ENCODE results near the gene LAMA1. TPM values are rescaled to one million over a fixed set of nuclear protein-coding genes. Genes with fewer than 3 reads are reported as not detected.

LAMA1 gene
- total RNA-seq, 2 experiments from 2014 or later, result not detected

DNA sequence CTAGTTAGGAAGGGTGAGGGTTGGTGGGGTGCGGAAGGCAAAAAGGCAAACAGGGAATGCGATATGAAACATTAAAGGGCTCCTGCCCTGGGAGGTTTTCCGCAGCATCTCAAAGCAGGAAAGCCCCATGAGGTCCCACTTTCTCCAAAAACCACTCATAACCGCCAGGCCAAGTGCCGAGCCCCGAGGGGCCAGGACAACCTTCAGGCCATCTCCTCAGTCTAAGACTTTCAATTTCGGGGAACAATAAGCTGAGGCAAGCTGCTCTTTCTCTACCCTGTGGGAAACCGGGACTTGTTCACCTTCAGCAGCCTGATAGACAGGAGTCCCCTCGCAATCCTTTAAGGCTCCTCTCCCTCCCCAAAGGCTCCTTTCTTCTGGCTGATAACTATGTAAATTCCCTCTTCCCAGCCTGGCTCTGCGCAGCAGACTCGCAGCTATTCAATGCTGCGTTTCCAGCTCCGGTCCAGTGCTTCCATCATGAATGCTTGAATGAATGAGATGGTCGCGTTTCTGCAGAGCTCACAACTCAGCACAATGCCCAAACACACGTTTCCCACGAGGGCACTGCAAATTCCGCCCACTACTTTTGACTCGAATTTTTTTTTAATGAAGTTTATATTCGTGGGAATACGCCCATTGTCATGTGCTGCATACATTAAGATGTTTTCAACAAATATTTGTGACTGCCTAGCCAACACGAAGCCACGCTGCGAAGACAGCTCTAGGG is 1.4 kb downstream of the LAMA1 start:
- ChIA-PET CTCF (no interaction called here), POLR2A (no interaction called here)

DNA sequence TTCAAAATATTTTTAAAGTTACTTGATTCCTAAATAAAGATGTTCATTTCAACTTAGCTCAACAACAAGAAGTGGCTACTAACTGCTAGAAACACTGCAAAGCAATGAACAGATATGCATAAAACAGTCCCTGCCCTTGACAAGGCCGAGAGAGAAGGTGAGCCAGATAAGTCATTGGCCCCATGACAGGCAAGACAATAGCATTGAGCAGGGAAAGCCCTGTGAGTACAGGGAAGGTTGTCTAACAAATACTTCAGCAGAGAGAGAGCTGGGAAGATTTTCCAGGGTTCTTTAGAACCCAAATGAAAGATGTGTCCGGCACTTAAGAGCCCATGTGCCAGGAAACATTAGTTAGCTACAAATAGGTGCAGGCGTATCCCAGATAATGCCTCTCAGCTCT is 4.7 kb downstream of the LAMA1 start:
- POLR2A ChIA-PET, result no interaction called here

DNA sequence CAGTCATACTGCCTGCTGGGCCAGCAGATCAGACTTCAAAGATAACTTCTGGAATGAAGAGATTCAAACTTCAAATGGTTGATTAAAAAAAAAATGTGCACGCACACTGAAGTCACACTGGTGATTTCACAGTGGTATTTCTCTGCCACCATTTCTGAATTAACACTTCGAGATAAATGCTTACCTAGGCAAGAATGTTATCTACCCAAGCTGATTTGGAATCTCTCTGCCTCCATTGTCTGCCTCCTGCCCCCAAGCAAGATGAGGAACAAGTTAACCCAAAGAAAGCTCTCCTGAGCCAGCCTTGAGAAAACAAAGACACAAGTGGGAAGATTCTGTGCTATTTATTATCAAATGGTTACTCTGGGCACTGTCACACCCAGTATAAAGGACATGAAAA is 6.5 kb downstream of the LAMA1 start:
- ChIA-PET CTCF (no interaction called here), POLR2A (no interaction called here)

More for the DNA sequence above, 4.7 kb downstream of the LAMA1 start:
- CTCF ChIA-PET, result interaction anchor here (0.7 kb wide), 1 partner anchor 25 kb away, joined by 3 read pairs; no protein-coding TSS in a partner anchor

- ChIA-PET POLR2A (no interaction called here), CTCF (no interaction called here)
These were observed 11.7 kb downstream of the LAMA1 start for GRCh38 chr18:7105943-7106342.

GRCh38 chr18:7105268-7105667 is 12.3 kb downstream of the LAMA1 start:
- POLR2A ChIA-PET, result no interaction called here

DNA sequence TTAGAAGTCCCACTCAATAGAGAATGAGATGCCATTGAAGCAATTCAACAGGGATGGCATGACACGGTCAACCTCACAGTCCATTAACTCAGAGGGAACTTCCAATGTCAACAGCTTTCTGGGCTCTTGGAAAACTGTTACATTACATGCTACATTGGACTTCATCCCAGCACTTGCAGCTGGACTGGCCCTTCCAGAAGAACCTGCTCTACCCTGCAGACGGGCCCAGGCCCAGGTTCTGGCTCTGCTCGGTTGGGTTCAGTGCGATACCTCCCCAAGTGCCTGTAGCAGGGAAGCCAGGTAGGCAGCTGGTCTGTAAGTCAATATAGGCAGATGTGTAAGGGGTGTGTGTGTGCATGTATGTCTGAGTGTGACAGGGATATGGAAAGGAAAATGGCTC is 12.9 kb downstream of the LAMA1 start:
- POLR2A ChIA-PET, result no interaction called here

More at GRCh38 chr18:7105268-7105667, 12.3 kb downstream of the LAMA1 start:
- CTCF ChIA-PET, result no interaction called here

DNA sequence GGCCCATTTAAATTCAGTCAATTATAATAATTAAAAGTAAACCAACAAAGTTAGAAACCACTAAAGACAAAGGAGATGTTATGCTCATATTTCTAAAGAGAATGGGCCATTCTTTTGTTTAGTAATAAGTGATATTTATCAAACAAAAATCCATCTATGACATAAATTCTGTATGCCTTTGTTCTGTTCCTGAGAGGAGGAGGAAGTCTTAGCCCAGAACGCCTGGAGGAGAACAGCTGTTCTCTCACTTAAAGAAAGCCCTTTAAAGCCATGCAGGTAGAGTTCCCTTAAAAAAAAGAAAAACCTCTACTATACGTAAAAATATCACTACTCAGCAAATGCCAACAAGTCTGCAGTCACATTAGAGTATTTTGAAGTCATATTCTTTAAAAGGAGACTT is 15.5 kb downstream of the LAMA1 start:
- ChIA-PET POLR2A (no interaction called here), CTCF (no interaction called here)

More for the DNA sequence above, 12.9 kb downstream of the LAMA1 start:
- CTCF ChIA-PET, result no interaction called here

DNA sequence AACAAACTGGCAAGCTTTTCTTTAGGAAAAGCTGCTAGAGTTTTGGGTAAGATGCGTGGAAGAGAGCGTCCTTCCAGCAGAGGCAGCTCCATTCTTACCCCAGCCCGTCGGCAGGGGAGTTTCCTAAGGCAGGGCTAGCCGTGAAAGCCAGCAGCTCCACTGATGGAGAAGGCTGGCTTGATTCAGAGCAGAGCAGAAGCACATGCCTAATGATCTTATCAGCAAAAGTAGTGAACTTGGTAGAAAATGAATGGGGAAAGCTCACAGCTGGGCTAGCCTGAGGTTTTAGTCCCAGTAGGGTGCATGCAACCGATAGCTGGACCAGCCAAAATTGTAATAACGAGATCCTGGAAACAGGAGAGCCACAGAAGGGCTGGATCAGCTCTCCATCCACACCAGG is 20.8 kb downstream of the LAMA1 start:
- POLR2A ChIA-PET, result no interaction called here
- CTCF ChIA-PET, result interaction anchor here (1.0 kb wide), 1 partner anchor 10 kb away, joined by 3 read pairs; no protein-coding TSS in a partner anchor

- ChIA-PET CTCF (no interaction called here), POLR2A (no interaction called here)
These were observed 23.2 kb downstream of the LAMA1 start for GRCh38 chr18:7094427-7094826.

DNA sequence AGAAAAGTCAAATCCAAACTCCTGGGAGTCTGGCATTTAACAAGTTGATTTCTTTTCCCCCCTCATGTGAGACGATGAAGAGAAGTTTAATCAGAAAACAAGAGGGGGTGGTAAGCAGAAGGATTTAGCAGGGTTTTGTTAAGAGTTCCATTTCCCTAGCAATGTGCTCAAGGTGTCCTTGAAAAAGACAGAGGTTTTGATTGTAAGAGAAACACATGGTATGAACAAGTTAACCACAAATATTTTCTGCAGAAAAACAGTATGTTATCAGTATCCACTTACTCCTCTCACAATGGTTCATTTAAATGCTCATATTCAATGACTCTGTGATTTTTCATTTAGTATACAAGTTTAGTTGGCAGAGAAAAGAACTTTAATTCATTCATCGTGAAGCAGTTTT is 26.8 kb downstream of the LAMA1 start:
- POLR2A ChIA-PET, result no interaction called here
- CTCF ChIA-PET, result no interaction called here

DNA sequence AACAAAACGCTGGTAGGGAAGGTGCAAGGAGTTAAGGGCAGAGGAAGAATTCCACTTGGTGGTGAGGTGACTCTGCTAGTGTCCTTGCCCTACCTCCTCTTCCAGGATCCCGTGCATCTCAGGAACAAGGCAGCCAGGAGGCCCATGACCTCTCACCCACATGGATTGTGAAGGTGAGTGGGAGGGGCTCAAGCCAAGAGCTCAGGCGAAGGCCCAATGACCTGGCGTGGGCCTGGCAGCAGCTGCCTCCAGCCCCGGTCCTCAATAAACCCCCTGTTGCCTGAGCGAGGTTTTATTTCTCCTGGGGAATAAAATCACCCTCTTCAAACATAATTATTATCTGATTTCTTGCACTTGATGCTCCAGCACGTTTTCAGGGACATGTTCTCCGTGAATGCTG is 28.2 kb downstream of the LAMA1 start:
- CTCF ChIA-PET, result no interaction called here
- POLR2A ChIA-PET, result no interaction called here

DNA sequence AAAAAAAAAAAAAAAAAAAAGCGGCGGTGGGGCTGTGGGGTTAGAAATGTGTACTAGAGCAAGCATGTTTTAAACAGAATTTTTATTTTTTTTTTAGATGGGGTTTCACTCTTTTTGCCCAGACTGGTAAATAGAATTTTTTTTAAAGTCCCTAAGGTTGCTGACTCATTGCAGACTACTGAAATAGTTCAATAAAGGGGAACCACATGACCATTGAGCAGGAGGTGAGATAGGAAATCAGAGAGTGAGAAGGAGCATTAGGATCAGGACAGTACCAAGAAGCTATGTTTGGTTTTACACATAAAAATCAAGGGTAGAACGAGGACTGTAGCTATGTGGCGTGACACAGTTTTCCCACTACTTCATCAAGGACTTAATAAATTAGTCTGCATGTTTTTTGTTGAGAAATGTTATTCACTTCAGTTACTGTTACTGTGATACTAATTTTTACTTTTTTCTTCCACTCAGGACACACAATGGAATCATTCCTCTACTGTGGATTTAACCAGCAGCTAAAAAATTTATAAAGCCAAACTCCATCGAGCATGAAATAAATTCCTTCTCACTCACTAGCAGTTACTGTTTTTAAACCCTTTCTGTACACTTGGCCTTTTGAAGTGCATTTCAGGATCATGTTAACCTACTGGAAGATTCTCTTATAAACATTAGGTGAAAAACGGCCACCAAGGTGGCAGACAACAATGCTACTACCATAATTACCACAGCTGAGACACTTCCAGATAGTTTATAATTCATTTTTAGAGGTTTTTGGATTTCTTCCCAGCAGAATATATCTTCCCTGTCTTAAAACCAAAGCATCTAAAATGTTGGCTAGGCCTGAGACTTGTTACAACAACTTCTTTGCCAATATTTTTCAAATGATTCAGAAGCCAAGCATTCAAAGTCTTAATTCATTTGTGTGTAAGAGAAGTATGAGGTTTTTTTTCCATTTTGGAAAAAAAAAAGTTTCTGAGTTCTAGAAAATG is 33.2 kb downstream of the LAMA1 start:
- POLR2A ChIA-PET, result interaction anchor here (0.7 kb wide), 1 partner anchor 1305 kb away, joined by 7 read pairs; no protein-coding TSS in a partner anchor
- CTCF ChIA-PET, result no interaction called here

- CTCF ChIA-PET, result no interaction called here
These were observed 34.9 kb downstream of the LAMA1 start for GRCh38 chr18:7082671-7083070.

DNA sequence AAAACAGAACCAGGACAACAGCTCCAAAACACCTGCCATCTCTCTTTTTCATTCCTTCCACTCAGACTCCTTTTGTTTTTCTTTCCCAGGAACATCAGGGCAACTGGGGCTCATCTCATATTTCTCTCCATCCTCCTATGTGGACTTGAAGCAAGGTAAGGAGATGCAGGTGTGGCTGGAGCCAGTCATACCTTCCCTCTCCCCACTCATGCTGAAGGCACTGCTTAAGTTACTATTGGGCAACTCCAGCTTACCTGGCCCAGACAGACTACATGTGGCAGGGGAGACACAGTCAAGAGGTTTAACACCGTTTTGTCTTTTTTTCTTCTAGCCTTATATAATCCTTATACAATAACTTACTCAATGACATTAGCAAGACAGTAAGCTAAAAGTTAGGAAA is 38.4 kb downstream of the LAMA1 start:
- ChIA-PET CTCF (no interaction called here), POLR2A (no interaction called here)

More at GRCh38 chr18:7082671-7083070, 34.9 kb downstream of the LAMA1 start:
- POLR2A ChIA-PET, result no interaction called here

DNA sequence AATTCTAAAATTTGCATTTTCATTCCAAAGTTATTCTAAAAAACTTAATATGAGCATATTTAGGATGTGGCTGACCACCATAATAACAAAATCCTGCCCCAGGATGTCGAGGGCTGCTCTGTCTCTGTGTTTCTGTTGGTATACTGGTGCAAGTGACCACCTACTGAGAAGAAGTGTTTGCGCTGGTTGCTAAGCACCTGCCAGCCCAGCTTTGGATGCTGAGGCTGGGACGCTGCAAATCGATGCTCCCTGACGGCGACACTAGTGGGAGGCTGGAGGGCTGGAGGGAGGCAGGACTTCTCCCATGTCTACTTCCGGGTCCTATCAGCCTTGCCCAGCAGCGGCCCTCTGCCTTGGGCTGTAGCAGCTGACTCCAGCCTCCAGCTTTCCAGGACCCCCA is 45.0 kb downstream of the LAMA1 start:
- ChIA-PET POLR2A (no interaction called here), CTCF (no interaction called here)

GRCh38 chr18:7071600-7071999 is 46.0 kb downstream of the LAMA1 start:
- CTCF ChIA-PET, result no interaction called here
- POLR2A ChIA-PET, result no interaction called here

- POLR2A ChIA-PET, result no interaction called here
- CTCF ChIA-PET, result no interaction called here
These were observed 47.1 kb downstream of the LAMA1 start for GRCh38 chr18:7070466-7070865.

DNA sequence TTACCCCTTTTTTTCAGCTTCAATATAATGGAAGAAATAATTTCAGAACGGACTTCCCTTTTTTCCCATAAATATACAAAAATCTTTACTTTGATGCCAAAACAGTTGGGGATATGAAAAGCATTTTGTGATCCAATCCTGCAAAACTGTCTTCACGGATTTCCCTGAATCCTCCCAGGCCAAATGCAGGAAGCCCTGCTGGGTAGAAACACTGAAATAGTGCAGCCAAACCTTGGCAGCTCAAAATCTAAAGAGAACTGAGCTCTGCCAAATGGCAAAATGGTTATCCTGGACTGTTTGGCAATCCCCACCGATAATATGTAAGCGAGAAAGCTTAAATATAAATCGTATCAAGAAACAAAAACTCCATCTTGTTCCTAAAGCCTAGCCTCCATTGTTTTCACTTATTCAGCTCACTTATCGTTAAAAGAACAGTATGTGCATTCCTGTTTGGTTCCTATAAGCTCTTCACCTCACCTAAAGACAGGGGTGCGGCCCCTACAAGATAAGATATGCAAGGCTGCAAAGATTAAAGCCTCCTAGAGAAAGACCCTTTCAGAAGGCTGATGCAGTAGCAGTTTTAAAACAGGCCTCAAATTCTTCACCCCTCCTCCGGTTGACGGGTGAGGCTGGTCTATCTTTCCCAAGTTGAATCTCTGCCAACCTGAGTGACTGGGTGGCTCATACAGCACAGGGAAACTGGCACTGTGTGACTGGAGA is 48.6 kb downstream of the LAMA1 start:
- ChIA-PET CTCF (no interaction called here), POLR2A (no interaction called here)

- CTCF ChIA-PET, result no interaction called here
- POLR2A ChIA-PET, result no interaction called here
These were observed 50.5 kb downstream of the LAMA1 start for GRCh38 chr18:7066965-7067555.

GRCh38 chr18:7065736-7066135 is 51.9 kb downstream of the LAMA1 start:
- CTCF ChIA-PET, result no interaction called here
- POLR2A ChIA-PET, result no interaction called here

Data from activated CD8-positive, alpha-beta memory T cell treated with anti-CD3 and anti-CD28 coated beads for 36 hours (primary cell).